Small intestine (tissue), 7 donors: ENCODE results near the gene LINC01488. TPM values are rescaled to one million over a fixed set of nuclear protein-coding genes. Genes with fewer than 3 reads are reported as not detected.

ENCODE experiments used
- DNase-seq, 2 donors: peaks; one replicate each; pipeline versions ENCODE4 v3.0.0 to v3.0.0-alpha.2; 2013
- FAIRE-seq: peaks from 2 replicates; lab custom pipeline; 2012; peaks lifted over from hg19 to GRCh38; lab: Jason Lieb, UNC
- H3K27ac ChIP-seq, 3 donors: one replicate each; pipeline ENCODE4 v1.5.1; 2013; ENCODE audit warnings: low read length in 2 of 3, mild to moderate bottlenecking in 2 of 3, control low read depth in 1 of 3, inconsistent platforms in 1 of 3, low read depth in 1 of 3, moderate library complexity in 1 of 3
- H3K27me3 ChIP-seq, 3 donors: one replicate each; pipeline ENCODE4 v1.6.1; 2013; ENCODE audit warnings: low read length in 3 of 3, inconsistent platforms in 1 of 3; ENCODE audit not compliant: control insufficient read depth in 3 of 3, insufficient read depth in 3 of 3
- H3K36me3 ChIP-seq, 3 donors: one replicate each; pipeline ENCODE4 v1.6.1; 2013; ENCODE audit warnings: low read length in 3 of 3, inconsistent platforms in 1 of 3, low read depth in 1 of 3, mild to moderate bottlenecking in 1 of 3, moderate library complexity in 1 of 3; ENCODE audit not compliant: control insufficient read depth in 3 of 3, insufficient read depth in 2 of 3
- H3K4me1 ChIP-seq, 3 donors: one replicate each; pipeline ENCODE4 v1.6.1; 2013; ENCODE audit warnings: low read length in 2 of 3, inconsistent platforms in 1 of 3, low read depth in 1 of 3, mild to moderate bottlenecking in 1 of 3, moderate library complexity in 1 of 3; ENCODE audit not compliant: control insufficient read depth in 3 of 3, insufficient read depth in 2 of 3
- H3K4me3 ChIP-seq, 3 donors: one replicate each; pipeline ENCODE4 v1.5.1; 2013; ENCODE audit warnings: low read length in 3 of 3, control low read depth in 1 of 3, inconsistent platforms in 1 of 3, low read depth in 1 of 3, mild to moderate bottlenecking in 1 of 3, moderate library complexity in 1 of 3
- H3K9me3 ChIP-seq, 2 donors: one replicate each; pipeline ENCODE4 v1.6.1; 2013; ENCODE audit warnings: low read depth in 1 of 2, low read length in 1 of 2; ENCODE audit not compliant: control insufficient read depth in 2 of 2, insufficient read depth in 1 of 2
- WGBS, 3 donors: extraction: QIAGEN DNeasy Blood & Tissue Kit; methylation state at CpG; one replicate each; pipeline ENCODE4 v1.1.7; 2013; 5-methylcytosine and 5-hydroxymethylcytosine counted together
- polyA plus RNA-seq, 4 donors: library from polyadenylated mRNA; stranded (reverse) in 3 of 4; unstranded in 1 of 4; fragments of 200-250 nt in 3 of 4; fragments of 120-200 nt in 1 of 4; gene quantifications; one replicate each; pipeline versions ENCODE4 v1.2.1 to v1.2.3, GENCODE V29; 2013
- donor health status: healthy with polysubstance abuse.
- donor health status: control.
- donor health status: control.
- donor health status: Bipolar disorder and iron deficiency.
- donor health status: healthy.

LINC01488 gene
- polyA plus RNA-seq, 4 donors = 0.03 TPM; not detected in 3

DNA sequence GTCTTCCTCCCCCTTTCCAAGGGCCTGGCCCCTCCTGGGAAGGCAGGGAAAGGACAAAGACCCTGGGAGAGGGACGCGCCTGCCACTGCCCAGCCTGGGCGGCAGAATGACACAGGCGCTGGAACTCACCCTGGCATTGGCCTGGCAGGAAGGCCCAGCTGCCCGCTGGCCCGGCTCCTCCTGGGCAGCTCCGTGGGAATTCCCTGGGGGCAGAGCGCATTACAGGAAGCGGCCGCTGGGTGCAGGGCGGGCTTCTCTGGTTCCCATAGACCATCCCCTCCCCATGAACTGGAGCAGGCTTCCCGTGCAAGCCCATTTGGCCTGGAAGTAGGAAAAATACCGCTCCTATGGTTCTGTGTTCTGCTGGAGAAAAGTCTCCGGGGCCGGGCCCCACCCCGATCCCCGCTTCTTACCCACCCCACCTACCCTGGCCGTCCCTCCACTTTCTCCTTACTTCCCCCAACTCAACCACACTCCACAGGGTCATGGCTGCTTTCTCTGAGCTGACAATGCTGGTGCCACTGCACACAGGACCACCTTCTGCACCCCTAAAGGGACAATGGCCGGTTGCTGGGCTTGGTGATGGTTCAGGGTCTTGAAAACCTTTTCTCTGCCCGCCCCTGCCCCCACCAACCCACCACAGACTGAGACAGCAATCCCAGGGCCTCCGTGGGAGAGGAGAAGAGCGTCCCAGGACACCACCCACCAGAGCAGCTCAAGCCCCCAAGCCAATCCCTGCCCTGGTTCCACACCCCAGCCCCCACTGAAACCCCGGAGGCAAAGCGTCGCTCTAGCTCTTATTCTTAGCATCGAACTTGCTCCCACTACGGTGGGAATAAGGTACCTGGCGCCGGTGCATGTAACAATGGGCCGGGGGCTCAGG is 58.9 kb downstream of the LINC01488 start:
- FAIRE-seq (no peak), DNase-seq (no peak)
- H3K4me1 ChIP-seq = peaks cover 0 to 13% (median 0%) of the 10 kb centered on the region in 3 donors
- H3K27ac ChIP-seq = peak overlapping the region in 2 of 3 donors; percentile 8 to 21
- no peaks in the 10 kb centered on the region for H3K27me3 ChIP-seq
- no peak overlapping the region for H3K4me3 ChIP-seq
- 81 to 93% (median 82%) methylated on average over 30 of the region's 30 CpGs for WGBS, 3 donors
- no peaks in the 10 kb centered on the region for H3K9me3 ChIP-seq
- H3K36me3 ChIP-seq = no peaks in the 10 kb centered on the region

DNA sequence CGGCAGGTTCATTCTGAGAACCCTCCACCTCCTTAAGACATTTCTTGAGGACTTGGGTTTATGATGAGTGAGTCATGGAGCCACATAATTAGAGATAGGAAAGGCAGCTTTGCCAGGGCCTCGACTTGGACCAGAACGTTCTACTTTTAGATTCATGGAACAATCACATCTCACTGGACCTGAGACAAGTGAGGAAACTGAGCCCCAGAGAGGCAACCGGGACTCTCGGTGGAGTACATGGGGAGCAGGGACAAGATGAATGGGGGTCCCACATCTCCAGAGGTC is 59.5 kb downstream of the LINC01488 start:
- Histone ChIP-seq H3K27me3 (no peaks in the 10 kb centered on the region), H3K27ac (no peak overlapping the region), H3K4me1 (peaks cover 0 to 13% (median 0%) of the 10 kb centered on the region in 3 donors), H3K4me3 (no peak overlapping the region), H3K36me3 (no peaks in the 10 kb centered on the region), H3K9me3 (no peaks in the 10 kb centered on the region)
- FAIRE-seq (no peak), DNase-seq (peak in 1 of 2 donors; percentile 19)
- 65 to 75% (median 69%) methylated on average over 5 of the region's 5 CpGs for WGBS, 3 donors

DNA sequence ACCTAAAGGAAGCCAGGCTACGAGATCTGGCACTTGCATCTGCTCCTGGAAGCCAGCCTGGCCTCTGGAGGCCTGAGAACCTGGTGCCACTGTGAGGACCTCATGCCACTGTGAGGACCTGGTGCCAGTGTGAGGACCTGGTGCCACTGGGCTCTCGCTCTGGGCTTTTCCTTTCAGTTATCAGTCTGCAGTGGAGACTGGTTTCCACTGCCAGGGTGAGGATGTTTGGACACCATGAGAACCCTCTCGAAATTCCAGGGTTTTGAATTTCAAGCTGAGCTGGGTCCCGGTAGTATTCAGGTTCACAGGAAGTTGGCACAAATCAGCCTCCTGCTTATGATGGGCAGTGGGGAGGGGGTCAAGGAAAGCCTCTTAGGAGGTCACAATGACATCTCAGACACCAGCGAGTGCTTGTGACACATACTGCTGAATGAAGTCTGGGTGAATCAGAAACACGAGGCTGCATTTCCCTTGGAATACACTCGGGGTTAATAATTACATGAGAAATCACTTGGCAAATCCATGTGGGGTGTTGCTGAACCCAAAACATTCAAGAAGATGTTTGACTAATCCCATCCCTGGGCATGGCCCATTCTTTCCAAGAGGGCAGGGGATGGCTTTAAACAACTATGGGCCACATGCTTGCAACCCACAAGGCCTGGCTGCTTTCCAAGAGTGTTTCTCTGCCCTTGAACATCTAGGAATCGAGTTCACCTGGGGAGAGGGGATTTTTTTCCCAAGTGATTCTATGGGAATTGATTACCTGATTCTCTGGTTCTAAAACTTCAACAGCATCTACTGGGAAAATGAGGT is 60.2 kb downstream of the LINC01488 start:
- WGBS, 3 donors = 54 to 68% (median 63%) methylated on average over 8 of the region's 8 CpGs

DNA sequence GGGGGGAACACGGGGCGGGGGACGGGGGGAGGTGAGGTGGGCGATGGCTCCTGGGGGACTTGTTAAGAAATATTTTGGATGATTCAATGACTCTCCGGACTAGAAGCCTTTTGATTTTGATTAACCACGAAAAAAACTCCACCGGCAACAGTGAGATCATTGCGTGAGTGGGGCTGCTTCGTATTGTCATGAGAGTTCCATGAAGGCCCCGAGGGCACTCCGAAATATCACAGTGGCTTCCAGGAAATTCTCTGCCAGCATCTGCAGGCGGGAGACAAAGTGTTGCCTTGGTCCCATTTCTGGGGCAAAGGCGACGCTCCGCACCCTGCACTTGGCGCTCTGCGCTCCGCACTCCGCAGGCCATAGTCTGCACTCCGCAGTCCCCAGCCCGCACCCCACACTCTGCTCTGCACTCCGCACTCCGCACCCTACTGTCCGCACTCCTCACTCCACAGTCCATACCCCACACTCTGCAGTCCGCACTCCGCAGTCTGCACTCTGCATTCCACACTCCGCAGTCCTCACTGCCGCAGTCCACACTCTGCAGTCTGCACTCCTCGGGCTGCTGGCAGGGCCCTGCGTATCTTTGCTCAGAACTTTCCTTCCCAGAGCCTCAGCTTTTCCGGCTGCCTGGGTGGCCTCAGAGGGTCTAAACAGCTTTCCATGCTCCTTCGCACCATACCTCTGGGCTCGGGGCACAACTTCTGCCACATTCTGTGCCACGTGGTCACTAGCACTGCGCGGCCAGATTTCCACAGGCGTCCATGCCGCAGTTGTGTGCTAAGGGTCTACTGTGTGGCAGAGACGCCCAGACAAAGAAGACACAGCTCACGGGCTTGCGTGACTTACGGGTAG is 61.1 kb downstream of the LINC01488 start:
- H3K27me3 ChIP-seq = no peaks in the 10 kb centered on the region
- H3K9me3 ChIP-seq = no peaks in the 10 kb centered on the region
- H3K4me1 ChIP-seq = peaks cover 0 to 13% (median 0%) of the 10 kb centered on the region in 3 donors
- 92 to 94% (median 93%) methylated on average over 42 of the region's 42 CpGs for WGBS, 3 donors
- FAIRE-seq = no peak
- no peak overlapping the region for H3K4me3 ChIP-seq
- no peaks in the 10 kb centered on the region for H3K36me3 ChIP-seq
- no peak for DNase-seq
- H3K27ac ChIP-seq = no peak overlapping the region

More for the DNA sequence above, 60.2 kb downstream of the LINC01488 start:
- no peak overlapping the region for H3K4me3 ChIP-seq
- FAIRE-seq (no peak), DNase-seq (peak in 1 of 2 donors; percentile 31)
- H3K4me1 ChIP-seq = peaks cover 0 to 13% (median 0%) of the 10 kb centered on the region in 3 donors
- H3K9me3 ChIP-seq = no peaks in the 10 kb centered on the region
- no peak overlapping the region for H3K27ac ChIP-seq
- H3K36me3 ChIP-seq = no peaks in the 10 kb centered on the region
- no peaks in the 10 kb centered on the region for H3K27me3 ChIP-seq

Other genes with a start within 250 kb of the LINC01488 start
- gene MYEOV, start 187.5 kb upstream of the LINC01488 start, polyA plus RNA-seq = 1 to 10 TPM in 2 of 4 donors, under 1 TPM in 2; 0.12 to 3.6 (median 1.6) TPM
- gene CCND1, start 159.5 kb downstream of the LINC01488 start, polyA plus RNA-seq = 10 to 100 TPM in 2 of 4 donors, 1 to 10 TPM in 2; 6.2 to 53.8 (median 15.6) TPM
- gene LTO1, start 193.7 kb downstream of the LINC01488 start, polyA plus RNA-seq = 10 to 100 TPM; 14.6 to 21.1 (median 17.7) TPM
- 1 to 10 TPM in 1 of 4 donors, under 1 TPM in 1, not detected in 2; 0.37 to 1.7 TPM for gene FGF19, start 222.4 kb downstream of the LINC01488 start, polyA plus RNA-seq